HG02642 (cell line): ENCODE results near the gene GLP2R.

Source experiments
- ATAC-seq: cut with Tn5 transposase; IDR thresholded peaks from one replicate; pipeline ENCODE4 v1.9.1; 2021; ENCODE audit warnings: mild to moderate bottlenecking; ENCODE audit not compliant: unreplicated experiment, poor library complexity

The GLP2R gene

GRCh38 chr17:9844153-9844552 lies 18.4 kb downstream of the GLP2R start:
- ATAC-seq, result no peak

- ATAC-seq, result no peak
Observed at GRCh38 chr17:9845306-9845705, 19.6 kb downstream of the GLP2R start.

GRCh38 chr17:9850151-9850550 lies 24.4 kb downstream of the GLP2R start:
- ATAC-seq, result no peak

DNA sequence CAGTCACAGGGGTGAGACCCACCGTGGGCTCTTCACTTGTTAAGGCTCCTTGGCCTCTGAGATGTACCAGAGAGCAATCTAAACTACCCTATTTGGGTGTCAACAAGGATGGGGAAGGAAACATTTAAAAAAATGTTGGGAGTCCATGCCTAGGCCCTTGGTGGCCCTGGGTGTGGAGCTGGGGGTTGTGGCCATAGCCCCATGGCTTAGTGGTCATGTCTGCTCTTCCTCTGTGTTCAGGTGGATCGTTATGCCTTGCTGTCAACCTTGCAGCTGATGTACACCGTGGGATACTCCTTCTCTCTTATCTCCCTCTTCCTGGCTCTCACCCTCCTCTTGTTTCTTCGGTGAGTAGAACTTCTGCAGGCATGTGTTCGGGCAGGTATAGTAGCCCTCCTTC lies 28.5 kb downstream of the GLP2R start:
- no peak for ATAC-seq

DNA sequence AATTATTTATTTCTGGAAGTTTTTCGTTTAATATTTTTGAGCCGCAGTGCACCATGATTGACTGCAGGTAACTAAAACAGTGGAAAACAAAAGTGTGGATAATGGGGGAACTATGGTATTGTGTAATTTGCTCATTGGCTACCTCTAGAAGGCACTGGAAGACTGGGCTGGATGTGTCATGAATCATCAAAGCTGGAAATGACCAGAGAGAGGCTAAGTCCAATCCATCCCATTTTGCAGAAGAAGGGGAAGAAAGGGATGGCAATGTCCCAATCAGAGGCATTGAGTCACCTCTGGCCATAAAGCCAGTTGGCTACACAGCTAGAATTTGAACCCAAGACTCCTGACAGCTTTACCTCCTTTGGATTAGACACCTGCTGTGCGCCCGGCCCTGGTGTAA lies 29.3 kb downstream of the GLP2R start:
- ATAC-seq, result no peak

DNA sequence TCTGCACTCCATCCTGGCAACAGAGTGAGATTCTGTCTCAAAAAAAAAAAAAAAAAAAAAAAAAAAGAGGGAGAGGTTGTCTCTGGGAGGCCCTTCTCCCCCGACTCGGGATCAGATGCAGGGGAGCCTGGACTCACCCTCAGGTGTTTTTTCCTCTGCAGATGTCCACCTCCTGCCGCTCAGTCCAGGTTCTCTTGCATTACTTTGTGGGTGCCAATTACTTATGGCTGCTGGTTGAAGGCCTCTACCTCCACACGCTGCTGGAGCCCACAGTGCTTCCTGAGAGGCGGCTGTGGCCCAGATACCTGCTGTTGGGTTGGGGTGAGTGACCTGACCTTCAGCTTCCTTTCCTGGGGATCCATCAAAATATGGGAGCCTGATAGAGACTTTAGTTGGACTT lies 34.1 kb downstream of the GLP2R start:
- ATAC-seq, result no peak

DNA sequence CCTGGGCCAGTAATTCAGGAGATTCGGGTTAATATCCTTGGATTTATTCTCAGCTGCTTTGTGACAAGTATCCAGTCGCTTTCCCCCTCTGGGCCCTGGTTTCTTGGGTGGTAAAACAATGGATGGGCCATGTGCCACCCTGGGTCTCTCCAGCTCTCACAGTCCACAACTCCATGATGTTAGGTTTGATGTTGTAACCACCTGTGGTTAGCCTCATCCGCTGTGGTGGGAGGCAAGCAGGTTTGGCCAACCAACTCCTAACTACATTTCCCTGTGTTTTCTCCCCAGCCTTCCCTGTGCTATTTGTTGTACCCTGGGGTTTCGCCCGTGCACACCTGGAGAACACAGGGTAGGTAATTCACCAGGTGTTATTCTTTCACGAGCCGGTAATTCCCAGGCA lies 35.1 kb downstream of the GLP2R start:
- ATAC-seq, result no peak

- ATAC-seq, result no peak
Observed at GRCh38 chr17:9862220-9862619, 36.5 kb downstream of the GLP2R start.

DNA sequence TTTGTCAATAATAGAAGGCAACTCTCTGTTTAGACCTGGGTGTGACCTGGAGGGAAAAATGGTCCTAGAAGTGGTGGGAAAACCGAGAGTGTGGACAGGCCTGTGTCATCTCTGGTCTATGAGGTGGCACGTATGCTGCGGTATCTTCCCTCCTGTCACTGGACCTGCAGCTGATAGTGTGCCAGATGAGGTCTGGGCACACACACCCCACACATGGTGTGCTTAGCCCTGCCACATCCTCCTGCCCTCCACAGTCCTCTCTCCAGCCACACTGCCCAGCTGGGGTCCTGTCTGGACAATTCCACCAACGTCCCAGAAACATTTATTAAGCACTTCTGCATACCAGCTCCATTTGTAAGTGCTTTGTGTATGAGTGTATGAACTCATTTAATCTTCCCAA lies 37.2 kb downstream of the GLP2R start:
- ATAC-seq, result no peak

- no peak for ATAC-seq
Observed at GRCh38 chr17:9865586-9865985, 39.9 kb downstream of the GLP2R start.

- no peak for ATAC-seq
Observed at GRCh38 chr17:9868552-9868951, 42.8 kb downstream of the GLP2R start.

DNA sequence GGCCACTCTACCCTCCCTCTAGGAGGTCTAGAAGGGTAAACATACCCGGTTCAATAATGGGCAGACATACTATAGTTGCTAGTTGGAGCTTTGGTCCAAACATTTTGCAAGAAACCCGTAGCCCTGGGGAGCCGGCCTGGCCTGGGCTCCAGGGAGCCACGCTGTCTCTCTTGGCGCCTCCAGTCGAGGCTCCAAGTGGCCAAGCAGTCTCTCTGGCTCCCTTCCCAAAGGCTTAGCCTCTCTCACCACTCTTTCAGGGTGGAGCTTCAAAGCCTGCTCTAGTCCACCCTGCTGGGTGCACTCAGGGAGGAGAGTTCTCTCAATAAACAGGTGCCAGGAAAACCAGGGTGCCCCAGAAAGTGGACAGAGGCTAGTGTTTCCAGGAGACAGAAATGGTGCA lies 47.1 kb downstream of the GLP2R start:
- ATAC-seq, result no peak

DNA sequence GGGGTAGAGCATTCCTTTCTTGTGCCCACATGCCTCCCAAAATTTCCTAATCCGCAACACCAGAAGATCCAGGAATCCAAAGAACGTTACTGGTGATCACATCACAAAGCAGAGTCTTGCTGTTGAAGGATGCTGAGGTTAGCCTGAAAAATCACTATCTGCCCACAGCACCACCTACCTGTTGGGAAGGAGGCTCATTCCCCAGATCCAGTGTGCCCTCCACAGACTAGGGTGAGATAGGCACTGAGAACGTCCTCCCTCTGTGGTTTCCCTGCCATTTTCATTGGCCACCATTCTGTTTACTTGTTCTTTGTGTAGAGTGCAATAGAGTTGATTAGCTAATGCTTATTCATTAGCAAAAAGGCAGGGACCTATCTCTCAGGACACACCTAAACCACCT lies 49.0 kb downstream of the GLP2R start:
- ATAC-seq, result no peak

DNA sequence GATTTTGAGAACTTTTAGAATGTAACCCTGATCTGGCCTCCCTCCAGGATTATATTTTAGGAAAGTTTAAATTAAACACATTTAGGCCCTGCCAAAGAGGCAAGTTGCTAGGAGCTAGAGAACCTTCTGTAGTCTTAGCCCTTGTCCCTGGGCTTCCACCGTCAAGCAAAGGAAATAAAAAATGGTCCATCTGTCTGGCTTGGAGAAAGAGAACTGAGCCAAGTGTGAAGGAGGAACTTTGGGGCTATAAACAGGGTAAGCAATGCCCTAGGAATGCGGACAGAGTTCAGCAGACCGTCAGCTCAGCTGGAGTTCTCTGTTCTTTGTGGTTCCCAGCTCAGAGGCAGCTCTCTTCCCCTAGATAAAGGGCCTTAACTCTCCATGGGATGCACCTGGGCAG lies 49.7 kb downstream of the GLP2R start:
- ATAC-seq, result no peak

GRCh38 chr17:9878356-9878755 lies 52.6 kb downstream of the GLP2R start:
- ATAC-seq, result no peak

GRCh38 chr17:9878786-9879525 lies 53.2 kb downstream of the GLP2R start:
- no peak for ATAC-seq

DNA sequence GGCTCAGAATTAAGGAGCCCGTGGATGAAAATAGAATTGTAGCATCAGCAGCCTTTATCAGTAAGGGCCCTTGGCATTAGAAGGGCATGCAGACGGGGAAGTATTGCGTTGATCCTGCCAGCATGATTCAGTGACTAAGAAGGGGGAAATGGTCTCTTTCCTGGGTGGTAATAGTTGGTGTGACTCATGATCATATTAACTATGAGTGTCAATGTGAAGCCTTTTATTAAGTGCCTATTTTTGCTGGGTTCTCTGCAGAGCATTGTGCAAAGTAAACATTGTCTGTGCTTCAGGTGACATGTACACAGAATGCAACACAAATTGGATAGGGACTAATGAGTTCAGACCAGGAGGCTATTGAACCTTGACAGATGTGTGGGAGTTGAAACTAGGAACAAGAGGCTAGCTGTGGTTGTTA lies 54.9 kb downstream of the GLP2R start:
- ATAC-seq, result no peak

DNA sequence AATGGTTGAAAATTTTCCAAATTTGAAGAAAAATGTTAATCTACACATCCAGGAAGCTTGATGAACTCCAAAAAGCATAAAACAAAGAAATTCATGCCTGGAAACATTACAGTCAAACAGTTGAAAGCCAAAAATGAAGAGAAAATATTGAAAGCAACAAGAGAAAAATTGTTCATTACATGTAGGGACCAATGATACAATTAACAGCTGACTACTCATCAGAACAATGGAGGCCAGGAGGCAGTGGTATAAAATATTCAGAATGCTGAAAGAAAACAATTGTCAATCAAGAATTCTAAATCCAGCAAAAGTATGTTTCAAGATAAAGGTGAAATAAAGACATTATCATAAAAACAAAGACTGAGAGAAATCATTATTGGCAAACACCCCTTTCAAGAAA lies 57.7 kb downstream of the GLP2R start:
- ATAC-seq, result no peak

- ATAC-seq, result no peak
Observed at GRCh38 chr17:9886141-9886930, 60.6 kb downstream of the GLP2R start.

DNA sequence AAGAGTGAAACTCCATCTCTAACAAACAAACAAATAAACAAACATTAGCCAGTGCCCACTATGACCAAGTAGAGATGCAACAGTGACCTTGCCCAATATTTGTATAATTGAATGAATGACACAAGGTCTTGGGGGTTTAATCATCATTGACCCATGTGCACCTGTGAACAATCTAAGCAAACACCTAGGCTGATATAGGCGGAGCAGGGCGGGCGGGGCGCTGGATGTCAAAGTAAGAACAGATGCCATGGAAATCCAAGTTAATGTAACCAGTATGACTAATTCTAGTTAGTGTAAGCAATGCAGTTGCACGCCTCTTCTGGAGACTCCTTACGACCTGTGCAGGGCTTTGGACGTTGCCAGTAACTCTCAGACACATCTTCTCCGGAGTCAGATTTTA lies 61.8 kb downstream of the GLP2R start:
- no peak for ATAC-seq

DNA sequence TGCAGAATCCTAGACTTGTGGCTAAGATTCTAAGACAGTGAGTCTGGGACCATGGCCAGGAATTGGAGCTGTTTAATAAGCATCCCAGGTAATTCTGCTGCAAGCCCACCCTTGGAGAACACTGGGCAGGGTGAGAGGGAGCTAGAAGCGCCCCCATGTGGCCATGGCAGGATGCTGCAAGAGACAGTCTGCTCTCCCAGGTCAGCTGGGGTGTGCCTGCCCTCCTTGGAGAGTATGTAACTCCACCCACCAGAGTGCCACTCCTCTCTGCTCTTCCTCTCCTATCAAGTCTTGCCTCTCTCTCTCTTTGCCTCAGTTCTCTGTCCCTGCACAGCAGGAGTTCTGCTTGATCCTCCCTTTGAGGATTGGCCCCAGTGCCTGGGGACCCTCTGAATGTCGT lies 64.4 kb downstream of the GLP2R start:
- no peak for ATAC-seq
